Kidney epithelial cell (primary cell): ENCODE data around the gene CTIF. TPM values are rescaled to one million over a fixed set of nuclear protein-coding genes. Genes with fewer than 3 reads are reported as not detected.

ENCODE experiments used
- DNase-seq: peaks from one replicate; pipeline ENCODE4 v3.0.0-alpha.2; 2010; ENCODE audit warnings: low read depth
- H3K27me3 ChIP-seq: 2 replicates; pipeline ENCODE4 v1.6.0; 2011; ENCODE audit warnings: low read length; ENCODE audit not compliant: control insufficient read depth, insufficient read depth
- H3K36me3 ChIP-seq: 2 replicates; pipeline ENCODE4 v1.5.1; 2011; ENCODE audit warnings: low read length; ENCODE audit not compliant: control insufficient read depth, insufficient read depth
- H3K4me3 ChIP-seq: 2 replicates; pipeline ENCODE4 v1.5.1; 2011; ENCODE audit warnings: low read depth, mild to moderate bottlenecking, control low read depth, low read length
- CTCF ChIP-seq: IDR thresholded peaks from 2 replicates; pipeline ENCODE4 v1.5.1; 2011; ENCODE audit warnings: mild to moderate bottlenecking, moderate library complexity, low read length, control low read depth, inconsistent platforms; ENCODE audit not compliant: insufficient read depth, poor library complexity, severe bottlenecking
- total RNA-seq: library from RNA; depleted of rRNA; stranded (reverse); fragments of >200 nt; gene quantifications from 2 replicates; pipeline ENCODE4 v1.2.3, GENCODE V29; 2015

Gene CTIF
- total RNA-seq, 1 donor from 2014 or later: 24.3 TPM

- DNase-seq: peak; percentile 81
Observed at GRCh38 chr18:48832938-48833700, 294.3 kb downstream of the CTIF start.

GRCh38 chr18:48833701-48834412 is 295.0 kb downstream of the CTIF start:
- no peak for TF ChIP-seq CTCF
- Histone ChIP-seq H3K27me3 (no peaks in the 10 kb centered on the region), H3K4me3 (peak overlapping the region; percentile 18), H3K36me3 (no peaks in the 10 kb centered on the region)
- no peak for DNase-seq

More at GRCh38 chr18:48832938-48833700, 294.3 kb downstream of the CTIF start:
- Histone ChIP-seq H3K4me3 (no peak overlapping the region), H3K36me3 (no peaks in the 10 kb centered on the region), H3K27me3 (no peaks in the 10 kb centered on the region)
- TF ChIP-seq CTCF: no peak

GRCh38 chr18:48834413-48835031 is 295.7 kb downstream of the CTIF start:
- no peak for TF ChIP-seq CTCF
- peak overlapping the region; percentile 18 for H3K4me3 ChIP-seq
- DNase-seq: peak; percentile 82

GRCh38 chr18:48835119-48835518 is 296.3 kb downstream of the CTIF start:
- no peak overlapping the region for H3K4me3 ChIP-seq
- no peaks in the 10 kb centered on the region for H3K36me3 ChIP-seq
- no peaks in the 10 kb centered on the region for H3K27me3 ChIP-seq
- DNase-seq: no peak
- no peak for TF ChIP-seq CTCF

More at GRCh38 chr18:48834413-48835031, 295.7 kb downstream of the CTIF start:
- no peaks in the 10 kb centered on the region for H3K27me3 ChIP-seq
- no peaks in the 10 kb centered on the region for H3K36me3 ChIP-seq

- no peak for TF ChIP-seq CTCF
- no peaks in the 10 kb centered on the region for H3K27me3 ChIP-seq
- H3K36me3 ChIP-seq: no peaks in the 10 kb centered on the region
- no peak overlapping the region for H3K4me3 ChIP-seq
- DNase-seq: no peak
Observed at GRCh38 chr18:48835745-48836170, 296.9 kb downstream of the CTIF start.
